ENCODE results near the gene ADAT3.
"Not testable (repeated sequence)": the region's sequence is repeated elsewhere in the genome, so short reads cannot be mapped to it uniquely, and the experiment has no call there.

The ADAT3 gene

DNA sequence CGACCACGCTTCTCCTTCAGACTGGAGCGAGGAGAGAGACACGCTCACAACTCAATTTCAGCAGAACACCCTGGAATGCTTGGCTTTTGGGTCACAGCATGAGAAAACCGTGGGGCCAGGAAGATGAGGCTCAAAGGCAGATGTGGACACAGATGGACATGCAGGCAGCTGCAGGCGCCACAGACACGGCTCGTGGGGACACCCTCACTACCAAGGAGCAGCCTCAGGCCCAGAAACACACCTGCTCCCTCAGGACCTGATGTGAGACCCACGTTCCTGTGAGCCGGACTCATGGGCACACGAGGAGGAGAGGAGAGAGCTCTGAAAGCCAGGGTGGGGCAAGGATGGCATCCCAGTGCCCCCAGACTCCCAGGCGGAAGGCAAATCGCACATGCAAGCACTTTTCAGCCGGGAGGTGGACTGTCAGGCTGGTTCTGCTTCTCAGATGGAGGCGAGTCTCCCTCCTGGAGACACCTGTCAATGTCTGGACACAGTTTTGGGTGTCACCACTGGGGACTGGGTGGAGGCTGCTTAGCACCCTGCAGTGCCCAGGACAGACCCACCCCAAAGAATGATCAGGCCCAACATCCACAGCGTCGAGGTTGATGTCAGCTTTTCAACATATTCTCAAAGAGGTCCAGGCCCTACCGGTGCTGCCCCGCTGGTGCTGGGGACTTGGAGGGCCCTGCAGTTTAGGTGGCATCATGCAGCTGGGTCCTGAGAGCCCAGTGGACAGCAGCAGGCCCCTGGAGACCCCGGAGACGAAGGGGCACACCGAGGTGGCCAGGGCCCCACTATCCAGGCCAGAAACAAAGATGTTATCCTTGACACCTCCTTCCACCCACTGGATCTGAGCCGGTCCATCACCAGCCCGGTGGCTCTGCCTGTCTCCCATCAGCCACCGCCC, 22.2 kb upstream of the ADAT3 start:
- DNase-seq (ENCODE audit: extremely low read depth in 1 of 2, low read depth in 1 of 2) = no peak

DNA sequence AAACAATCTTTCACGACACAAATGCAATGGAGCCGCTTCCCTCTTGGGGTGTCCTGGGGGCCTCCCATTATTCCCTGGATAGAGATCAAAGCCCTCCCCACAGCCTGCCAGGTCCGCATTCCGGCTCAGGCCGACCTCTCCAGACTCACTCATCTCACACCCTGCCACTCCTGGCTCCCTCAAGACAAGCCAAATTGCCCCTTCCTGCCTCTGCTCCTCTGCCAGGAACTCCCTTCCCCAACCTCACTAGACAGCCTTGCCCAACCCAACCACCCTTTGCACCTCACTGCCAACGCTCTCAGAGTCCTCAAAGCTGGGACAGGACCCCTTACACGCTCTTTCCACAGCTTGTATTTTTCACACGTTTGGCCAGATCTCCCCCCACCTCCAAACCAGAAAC, 21.4 kb upstream of the ADAT3 start:
- no peak for DNase-seq (ENCODE audit: extremely low read depth in 1 of 2, low read depth in 1 of 2)

DNA sequence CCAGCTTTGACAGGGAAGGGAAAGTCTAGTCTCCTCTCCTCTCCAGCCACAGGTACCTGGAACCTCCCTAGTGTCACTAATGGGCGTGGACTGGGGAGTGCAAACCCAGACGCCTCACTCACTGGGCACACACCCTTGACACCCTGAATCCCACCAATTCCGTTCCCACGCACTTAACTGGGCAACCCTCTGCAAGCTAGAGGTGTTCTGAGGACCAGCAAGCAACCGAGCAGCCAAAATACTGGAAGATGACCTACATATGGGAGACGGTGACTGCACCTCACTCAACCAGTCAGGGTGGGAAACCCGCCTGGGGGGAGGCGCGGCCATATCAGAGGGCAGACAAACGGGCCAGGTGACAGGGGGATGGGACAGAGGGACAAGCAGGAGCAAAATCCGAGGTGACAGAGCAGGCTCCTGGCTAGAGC, 20.9 kb upstream of the ADAT3 start:
- DNase-seq (ENCODE audit: extremely low read depth in 1 of 2, low read depth in 1 of 2) = no peak

DNA sequence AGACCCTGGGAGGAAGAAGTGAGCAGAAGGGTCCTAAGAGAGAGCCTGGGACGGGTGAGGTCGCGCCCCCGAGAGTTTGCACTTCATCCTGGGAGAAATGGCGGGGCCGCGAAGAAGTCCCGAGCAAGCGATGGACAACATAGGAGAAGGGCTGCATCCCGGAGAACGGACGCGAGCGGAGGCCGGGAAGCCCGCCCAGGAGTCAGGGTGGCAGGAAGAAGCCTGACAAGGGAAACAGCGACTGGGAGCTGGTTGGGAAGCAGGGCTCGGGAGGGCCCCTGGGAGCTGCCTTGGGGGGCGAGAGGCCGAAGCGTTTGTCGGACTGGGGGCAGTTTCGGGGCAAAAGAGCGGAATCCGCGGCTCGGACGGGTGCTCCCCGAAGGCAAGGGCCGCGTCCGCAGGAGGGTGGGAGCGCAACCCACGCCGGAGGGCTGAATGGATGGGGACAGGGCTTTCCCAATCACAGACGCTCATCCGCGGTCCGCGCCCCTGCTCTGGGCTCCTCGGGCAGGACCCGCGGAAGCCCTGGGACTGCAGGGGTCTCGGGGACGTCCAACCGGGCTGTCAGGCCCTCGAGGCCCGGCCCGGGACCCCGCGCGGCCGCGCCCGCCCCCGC, 20.4 kb upstream of the ADAT3 start:
- DNase-seq (ENCODE audit: extremely low read depth in 1 of 2, low read depth in 1 of 2) = no peak

DNA sequence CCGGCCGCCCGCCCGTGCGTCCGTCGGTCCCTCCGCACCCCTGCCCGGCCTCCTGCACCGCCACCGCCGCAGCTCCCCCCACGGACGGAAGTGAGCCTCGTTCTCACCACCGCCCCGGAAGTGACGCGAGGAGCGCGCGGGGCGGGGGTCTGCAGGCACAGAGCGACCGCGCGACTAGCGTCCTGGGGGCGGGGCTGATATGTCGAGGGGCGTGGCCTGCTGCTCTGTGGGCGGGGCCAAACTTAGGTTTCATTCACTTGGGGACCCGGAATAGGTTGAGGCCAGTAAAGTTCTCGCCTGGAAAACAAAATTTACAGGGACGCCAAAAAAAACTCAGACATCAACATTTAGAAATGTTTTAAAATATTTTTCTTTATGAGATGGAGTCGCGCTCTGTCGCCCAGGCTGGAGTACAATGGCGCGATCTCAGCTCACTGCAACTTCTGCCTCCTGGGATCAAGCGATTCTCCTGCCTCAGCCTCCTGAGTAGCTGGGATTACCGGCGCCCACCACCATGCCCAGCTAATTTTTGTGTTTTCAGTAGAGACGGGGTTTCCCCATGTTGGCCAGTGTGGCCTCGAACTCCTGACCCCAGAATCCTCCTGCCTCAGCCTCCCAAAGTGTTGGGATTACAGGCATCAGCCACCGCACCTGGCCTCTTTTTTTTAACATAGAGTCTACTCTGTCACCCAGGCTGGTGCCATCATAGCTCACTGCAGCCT, 19.6 kb upstream of the ADAT3 start, which contains the start of gene ABHD17A:
TSS of gene ABHD17A (minus strand) at position 99 of the 722 bp plus-strand sequence. CDS start 3,930 bp downstream, outside the sequence.
- DNase-seq (ENCODE audit: extremely low read depth in 1 of 2, low read depth in 1 of 2) = peak; percentile 89 to 93

DNA sequence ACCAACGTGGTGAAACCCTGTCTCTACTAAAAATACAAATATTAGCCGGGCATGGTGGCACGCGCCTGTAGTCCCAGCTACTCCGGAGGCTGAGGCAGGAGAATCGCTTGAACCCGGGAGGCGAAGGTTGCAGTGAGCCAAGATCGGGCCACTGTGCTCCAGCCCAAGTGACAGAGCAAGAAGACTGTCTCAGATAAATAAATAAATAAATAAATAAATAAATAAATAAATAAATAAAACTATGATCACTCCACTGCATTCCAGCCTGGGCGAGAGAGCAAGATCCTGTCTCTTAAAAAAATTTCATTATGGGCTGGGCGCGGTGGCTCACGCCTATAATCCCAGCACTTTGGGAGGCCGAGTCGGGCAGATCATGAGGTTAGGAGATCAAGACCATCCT, 18.8 kb upstream of the ADAT3 start:
- DNase-seq (ENCODE audit: extremely low read depth in 1 of 2, low read depth in 1 of 2) = not testable (repeated sequence)

DNA sequence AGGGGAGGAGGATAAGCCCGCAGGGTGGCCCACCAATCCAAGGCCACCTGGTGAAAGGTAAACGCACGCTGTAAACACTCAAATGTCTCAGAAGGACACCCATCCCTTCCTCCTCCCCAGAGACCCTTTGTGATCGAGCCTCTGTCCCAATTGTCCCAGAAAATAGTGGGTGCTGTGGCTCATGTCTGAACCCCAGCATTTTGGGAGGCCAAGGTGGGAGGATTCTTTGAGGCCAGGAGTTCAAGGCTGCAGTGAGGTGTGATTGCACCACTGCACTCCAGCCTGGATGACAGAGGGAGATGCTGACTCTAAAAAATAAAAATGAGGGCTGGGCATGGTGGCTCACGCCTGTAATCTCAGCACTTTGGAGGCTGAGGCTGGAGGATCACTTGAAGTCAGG, 16.8 kb upstream of the ADAT3 start:
- DNase-seq (ENCODE audit: extremely low read depth in 1 of 2, low read depth in 1 of 2) = no peak

DNA sequence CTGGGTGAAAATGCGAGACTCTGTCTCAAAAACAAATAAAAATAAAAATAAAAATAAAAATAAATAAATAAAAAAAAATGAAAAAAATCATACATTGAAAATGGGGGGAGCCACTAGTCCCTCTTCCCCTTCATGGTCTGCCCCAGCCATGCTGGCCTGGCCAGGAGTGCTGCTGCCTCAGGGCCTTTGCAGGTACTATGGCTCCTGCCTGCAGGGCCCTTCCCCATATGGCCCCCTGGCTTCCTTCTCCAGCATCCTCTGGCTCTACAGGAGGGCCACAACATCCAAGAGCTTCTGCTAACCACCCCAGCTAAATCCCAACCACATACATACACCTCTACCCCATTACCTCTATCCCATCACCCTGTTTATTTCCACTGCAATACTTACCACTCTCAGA, 15.3 kb upstream of the ADAT3 start:
- no peak for DNase-seq (ENCODE audit: extremely low read depth in 1 of 2, low read depth in 1 of 2)

DNA sequence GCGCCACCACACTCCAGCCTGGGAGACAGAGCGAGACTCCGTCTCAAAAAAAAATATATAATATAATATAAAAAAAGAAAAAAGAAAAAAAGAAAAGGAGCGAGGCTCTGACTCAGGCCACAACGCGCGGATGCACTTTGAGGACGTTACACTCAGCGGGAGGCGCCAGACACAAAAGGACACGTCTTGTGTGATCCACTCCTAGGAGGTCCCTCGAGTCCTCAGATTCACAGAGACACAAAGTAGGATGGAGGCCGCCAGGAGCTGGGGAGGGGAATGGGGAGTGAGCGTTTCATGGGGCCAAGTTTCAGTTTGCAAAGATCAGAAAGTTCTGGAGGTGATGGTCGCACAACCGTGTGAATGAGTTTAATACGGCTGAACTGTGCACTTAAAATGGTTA, 11.4 kb upstream of the ADAT3 start:
- no peak for DNase-seq (ENCODE audit: extremely low read depth in 1 of 2, low read depth in 1 of 2)

DNA sequence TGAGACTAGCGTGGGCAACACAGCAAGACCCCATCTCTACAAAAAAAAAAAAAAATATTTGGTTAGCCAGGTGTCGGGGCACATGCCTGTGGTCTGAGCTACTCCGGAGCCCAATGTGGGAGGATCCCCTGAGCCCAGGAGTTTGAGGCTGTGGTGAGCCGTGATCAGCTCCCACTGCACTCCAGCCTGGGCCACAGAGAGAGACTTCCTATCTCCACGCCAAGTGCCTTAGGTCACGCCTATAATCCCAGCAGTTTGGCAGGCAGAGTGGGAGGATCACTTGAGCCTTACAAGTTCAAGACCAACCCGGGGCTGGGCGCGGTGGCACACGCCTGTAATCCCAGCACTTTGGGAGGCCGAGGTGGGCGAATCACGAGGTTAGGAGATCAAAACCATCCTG, 8.7 kb upstream of the ADAT3 start:
- DNase-seq (ENCODE audit: extremely low read depth in 1 of 2, low read depth in 1 of 2) = no peak

DNA sequence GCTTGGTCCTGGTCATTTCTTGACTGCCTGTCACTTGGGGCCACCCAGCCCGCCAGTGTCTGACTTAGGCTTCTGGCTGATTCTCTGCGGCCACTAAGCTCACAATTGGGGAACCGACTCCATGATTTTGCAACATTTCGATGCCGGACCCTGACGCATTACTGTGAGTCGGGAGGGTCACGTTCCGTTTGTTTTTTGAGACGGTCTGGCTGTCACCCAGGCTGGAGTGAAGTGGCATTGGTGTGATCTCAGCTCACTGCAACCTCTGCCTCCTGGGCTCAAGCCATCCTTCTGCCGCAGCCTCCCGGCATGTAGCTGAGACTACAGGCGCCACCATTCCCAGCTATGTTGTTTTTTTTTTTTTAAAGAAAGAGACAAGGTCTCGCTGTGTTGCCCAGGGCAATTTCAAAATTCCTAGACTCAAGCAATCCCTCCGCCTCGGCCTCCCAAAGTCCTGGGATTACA, 3.2 kb upstream of the ADAT3 start:
- DNase-seq (ENCODE audit: extremely low read depth in 1 of 2, low read depth in 1 of 2) = no peak

DNA sequence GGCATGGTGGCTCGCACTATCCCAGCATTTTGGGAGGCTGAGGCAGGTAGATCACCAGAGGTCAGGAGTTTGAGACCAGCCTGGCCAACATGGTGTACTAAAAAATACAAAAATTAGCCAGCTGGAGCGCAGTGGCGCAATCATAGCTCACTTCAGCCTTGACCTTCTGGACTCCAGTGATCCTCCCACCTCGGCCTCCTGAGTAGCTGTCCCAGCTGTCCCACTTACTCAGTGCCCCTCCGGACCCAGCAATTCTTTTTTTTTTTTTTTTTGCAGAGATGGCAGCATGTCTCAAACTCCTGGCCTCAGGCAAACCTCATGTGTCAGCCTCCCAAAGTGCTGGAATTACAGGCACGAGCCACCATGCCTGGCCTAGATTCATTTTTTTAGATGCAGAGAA, 2.3 kb upstream of the ADAT3 start:
- DNase-seq (ENCODE audit: extremely low read depth in 1 of 2, low read depth in 1 of 2) = no peak

DNA sequence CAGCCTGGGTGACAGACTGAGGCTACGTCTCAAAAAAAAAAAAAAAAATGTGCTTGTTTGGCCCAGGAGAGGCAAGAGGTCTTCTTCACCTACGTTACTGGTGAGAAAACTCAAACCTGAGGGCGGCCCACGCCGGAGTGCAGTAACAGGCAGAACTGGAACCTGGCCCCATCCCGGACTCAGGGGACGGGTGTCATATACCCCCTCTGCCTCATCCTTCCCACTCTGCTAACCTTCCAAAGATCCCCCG, 414 bp upstream of the ADAT3 start:
- no peak for DNase-seq (ENCODE audit: extremely low read depth in 1 of 2, low read depth in 1 of 2)

DNA sequence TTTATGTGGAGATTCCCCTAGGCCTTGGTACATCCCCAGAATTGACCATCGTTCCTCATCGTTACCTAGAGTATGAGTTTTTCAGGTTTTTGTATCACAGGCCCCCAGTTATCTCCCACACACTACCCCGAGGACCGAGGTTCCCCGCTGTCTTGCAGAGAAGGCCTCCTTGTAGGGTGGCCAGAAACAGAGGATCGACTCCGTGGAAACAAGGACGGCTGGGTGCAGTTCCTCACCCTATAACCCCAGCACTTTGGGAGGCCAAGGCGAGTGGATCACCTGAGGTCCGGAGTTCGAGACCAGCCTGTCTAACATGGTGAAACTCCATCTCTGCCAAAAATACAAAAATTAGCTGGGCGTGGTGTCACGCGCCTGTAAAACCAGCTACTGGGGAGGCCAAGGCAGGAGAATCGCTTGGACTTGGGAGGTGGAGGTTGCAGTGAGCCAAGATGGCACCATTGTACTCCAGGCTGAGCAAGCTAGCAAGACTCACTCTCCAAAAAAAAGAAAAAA, 720 bp downstream of the ADAT3 start:
- no peak for DNase-seq (ENCODE audit: extremely low read depth in 1 of 2, low read depth in 1 of 2)

DNA sequence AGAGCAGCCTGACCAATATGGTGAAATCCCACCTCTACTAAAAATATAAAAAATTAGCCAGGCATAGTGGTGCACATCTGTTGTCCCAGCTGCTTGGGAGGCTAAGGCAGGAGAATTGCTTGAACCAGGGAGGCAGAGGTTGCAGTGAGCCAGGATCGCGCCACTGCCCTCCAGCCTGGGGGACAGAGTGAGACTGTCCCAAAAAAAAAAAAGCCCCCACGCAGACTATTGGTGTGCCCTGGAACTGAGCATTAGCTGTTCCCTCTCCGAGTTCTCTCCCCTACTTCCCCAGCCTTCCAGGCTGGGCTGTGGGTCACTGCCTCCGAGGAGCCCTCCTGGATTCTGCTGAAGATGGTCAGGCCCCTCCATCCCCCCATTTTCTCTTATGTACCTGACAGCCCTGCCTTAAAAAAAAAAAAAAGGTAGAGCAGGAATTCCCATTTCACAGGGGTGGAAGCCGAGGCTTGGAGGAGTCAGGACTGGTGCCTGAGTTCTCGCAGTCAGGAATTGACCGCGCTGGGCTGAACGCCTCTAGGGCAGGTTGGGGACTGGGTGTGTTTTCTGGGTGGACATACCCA, 1.9 kb downstream of the ADAT3 start:
- DNase-seq (ENCODE audit: extremely low read depth in 1 of 2, low read depth in 1 of 2) = no peak

DNA sequence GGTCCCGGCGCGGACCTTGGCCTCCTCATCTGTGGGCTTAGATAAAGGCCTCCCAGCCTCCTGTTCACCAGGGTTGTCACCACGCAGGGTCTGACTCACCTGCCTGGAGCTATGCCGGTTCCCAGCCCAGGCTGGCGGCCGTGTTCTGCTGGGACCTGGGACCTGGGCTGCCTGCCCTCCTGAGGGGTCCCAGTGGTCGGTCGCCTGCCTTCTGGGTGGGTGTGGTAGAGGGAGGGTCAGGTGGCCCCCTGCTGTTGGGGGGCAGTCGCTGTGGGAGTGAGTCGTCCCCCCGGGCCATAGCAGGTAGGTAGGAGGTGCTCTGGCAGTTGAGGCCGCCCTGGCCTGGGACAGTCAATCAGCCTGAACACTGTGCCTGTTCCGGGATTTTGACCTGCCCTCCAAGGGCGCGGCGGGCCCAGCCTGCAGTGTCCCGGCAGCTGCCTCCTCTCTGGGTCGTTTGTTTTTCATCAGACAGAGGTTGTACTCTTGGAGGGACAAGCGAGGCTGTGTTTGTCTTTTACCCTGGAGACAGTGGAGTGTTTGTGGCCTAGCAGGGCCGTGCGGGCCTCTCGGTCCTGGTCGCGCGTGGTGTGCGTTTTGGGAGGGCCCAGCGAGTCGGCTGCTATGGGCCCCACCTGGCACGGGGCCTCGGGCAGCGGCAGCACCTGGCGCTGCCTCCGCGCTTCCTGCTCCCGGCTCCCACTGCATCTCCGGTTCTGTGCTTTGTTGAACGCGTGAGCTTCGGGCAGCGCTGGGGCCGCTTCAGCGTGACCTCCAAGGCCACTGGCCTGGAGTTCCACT, 2.6 kb downstream of the ADAT3 start:
- no peak for DNase-seq (ENCODE audit: extremely low read depth in 1 of 2, low read depth in 1 of 2)

DNA sequence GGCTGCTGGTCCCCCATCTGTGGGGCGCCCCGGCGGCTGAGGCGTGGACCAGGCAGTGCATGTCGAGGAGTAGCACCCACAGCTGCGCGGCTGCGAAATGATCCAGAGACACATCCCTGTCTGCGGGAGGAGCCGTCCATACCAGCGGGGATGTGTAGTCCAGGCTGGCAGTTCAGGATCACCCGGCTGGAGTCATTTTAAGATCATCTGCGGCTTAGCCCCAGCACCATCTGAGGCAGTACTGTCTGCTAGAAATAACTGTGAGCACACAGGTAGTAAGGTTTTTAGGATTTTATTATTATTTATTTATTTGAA, 3.1 kb downstream of the ADAT3 start:
- DNase-seq (ENCODE audit: extremely low read depth in 1 of 2, low read depth in 1 of 2) = no peak

DNA sequence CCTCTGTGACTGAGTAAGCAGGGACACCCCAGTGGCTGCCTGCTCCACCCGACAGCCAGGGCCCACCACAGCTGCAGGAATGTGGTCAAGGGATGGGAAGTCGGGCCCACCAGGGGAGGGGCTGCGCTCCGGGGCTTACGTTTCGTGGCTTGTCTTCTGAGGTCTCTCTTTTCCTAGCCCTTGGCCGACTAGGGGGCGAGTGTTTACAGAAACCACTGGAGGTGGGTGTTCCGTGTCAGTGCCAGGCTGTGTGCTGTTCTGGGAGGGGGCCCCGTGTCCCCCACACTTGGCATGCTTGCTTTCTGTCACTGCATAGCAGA, 4.5 kb downstream of the ADAT3 start:
- DNase-seq (ENCODE audit: extremely low read depth in 1 of 2, low read depth in 1 of 2) = no peak

DNA sequence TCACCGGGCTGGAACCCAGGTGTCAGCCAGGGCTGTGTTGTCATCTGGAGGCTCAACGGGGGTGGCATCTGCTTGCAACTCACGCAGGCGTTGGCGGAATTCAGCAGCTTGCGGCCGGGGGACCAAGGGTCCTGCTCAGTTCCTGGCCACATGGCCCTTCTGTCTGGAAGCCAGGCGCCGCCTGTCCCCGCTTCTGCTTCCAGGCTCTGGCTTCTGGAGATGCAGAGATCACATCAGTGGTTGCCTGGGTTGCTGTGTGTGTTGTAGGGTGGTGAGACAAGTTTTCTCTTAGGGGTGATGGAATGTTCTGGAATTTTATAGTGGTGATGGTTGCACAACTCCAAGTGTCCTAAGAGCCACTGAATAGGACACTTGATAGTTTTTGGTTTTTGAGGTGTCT, 5.0 kb downstream of the ADAT3 start:
- DNase-seq (ENCODE audit: extremely low read depth in 1 of 2, low read depth in 1 of 2) = no peak

DNA sequence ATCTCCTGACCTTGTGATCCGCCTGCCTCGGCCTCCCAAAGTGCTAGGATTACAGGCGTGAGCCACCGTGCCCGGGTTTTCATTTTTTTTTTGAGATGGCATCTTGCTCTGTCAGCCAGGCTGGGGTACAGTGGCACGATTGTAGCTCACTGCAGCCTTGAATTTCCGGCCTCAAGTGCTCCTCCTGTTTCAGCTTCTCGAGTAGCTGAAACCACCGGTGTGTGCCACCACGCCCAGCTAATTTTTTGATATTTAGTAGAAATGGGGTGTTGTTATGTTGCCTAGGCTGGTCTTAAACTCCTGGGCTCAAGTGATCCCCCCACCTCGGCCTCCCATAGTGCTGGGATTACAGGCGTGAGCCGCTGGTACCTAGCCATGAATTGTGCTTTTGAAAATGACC, 5.9 kb downstream of the ADAT3 start:
- DNase-seq (ENCODE audit: extremely low read depth in 1 of 2, low read depth in 1 of 2) = no peak

DNA sequence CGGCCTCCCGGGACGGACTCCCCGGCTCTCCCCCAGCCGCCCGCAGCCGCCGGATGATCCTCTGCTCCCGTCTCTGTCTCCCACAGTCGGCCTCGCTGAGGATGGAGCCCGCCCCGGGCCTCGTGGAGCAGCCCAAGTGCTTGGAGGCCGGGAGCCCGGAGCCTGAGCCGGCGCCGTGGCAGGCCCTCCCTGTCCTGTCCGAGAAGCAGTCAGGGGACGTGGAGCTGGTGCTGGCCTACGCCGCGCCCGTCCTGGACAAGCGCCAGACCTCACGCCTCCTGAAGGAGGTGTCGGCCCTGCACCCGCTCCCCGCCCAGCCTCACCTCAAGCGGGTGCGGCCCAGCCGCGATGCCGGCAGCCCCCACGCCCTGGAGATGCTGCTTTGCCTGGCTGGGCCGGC, 6.8 kb downstream of the ADAT3 start:
- no peak for DNase-seq (ENCODE audit: extremely low read depth in 1 of 2, low read depth in 1 of 2)
